HEK293T (cell line): ENCODE results near the gene CISD2.

Source experiments
- CTCF ChIA-PET: fragments of 350-600 bp; formaldehyde crosslinking; extraction: SDS; loops from one replicate; lab custom pipeline; 2021; ENCODE audit warnings: antibody characterized with exemption, inconsistent platforms; lab: Yijun Ruan, JAX
- POLR2A ChIA-PET: fragments of 350-600 bp; formaldehyde crosslinking; extraction: SDS; loops from one replicate; lab custom pipeline; 2020; ENCODE audit warnings: antibody characterized with exemption, inconsistent platforms; lab: Yijun Ruan, JAX
- DNase-seq: peaks from one replicate; pipeline ENCODE4 v3.0.0; 2012; ENCODE audit warnings: mixed read lengths; ENCODE audit errors: extremely low spot score
- ARNT ChIP-seq: fragments of 450-650 bp; IDR thresholded peaks from 2 replicates; pipeline ENCODE4 v1.6.1; 2017; ENCODE audit warnings: mild to moderate bottlenecking
- BHLHE40 ChIP-seq: fragments of 450-650 bp; IDR thresholded peaks from 2 replicates; pipeline ENCODE4 v1.6.1; 2016; ENCODE audit warnings: mild to moderate bottlenecking, moderate library complexity, borderline replicate concordance
- CTBP1 ChIP-seq: fragments of 450-650 bp; IDR thresholded peaks from 2 replicates; pipeline ENCODE4 v1.6.1; 2016; ENCODE audit warnings: borderline replicate concordance
- ELF4 ChIP-seq: fragments of 450-650 bp; IDR thresholded peaks from 2 replicates; pipeline ENCODE4 v1.6.1; 2017; ENCODE audit warnings: antibody characterized with exemption
- FOXA1 ChIP-seq: fragments of 450-650 bp; IDR thresholded peaks from 2 replicates; pipeline ENCODE4 v1.6.1; 2016; ENCODE audit warnings: mild to moderate bottlenecking
- FOXK2 ChIP-seq: fragments of 450-650 bp; IDR thresholded peaks from 2 replicates; pipeline ENCODE4 v1.6.1; 2016; ENCODE audit warnings: mild to moderate bottlenecking
- FOXM1 ChIP-seq: fragments of 450-650 bp; IDR thresholded peaks from 2 replicates; pipeline ENCODE4 v1.6.1; 2017; ENCODE audit warnings: mild to moderate bottlenecking, borderline replicate concordance
- HDGF ChIP-seq: fragments of 450-650 bp; IDR thresholded peaks from 2 replicates; pipeline ENCODE4 v1.6.1; 2017; ENCODE audit warnings: antibody characterized with exemption, borderline replicate concordance
- L3MBTL2 ChIP-seq: fragments of 450-650 bp; conservative IDR thresholded peaks from 2 replicates; pipeline ENCODE4 v1.6.1; 2016; ENCODE audit warnings: mild to moderate bottlenecking
- LEF1 ChIP-seq: fragments of 450-650 bp; IDR thresholded peaks from 2 replicates; pipeline ENCODE4 v1.6.1; 2017; ENCODE audit warnings: mild to moderate bottlenecking, borderline replicate concordance
- NFRKB ChIP-seq: fragments of 450-650 bp; IDR thresholded peaks from 2 replicates; pipeline ENCODE4 v1.6.1; 2016; ENCODE audit warnings: mild to moderate bottlenecking, moderate library complexity
- SP1 ChIP-seq: fragments of 450-650 bp; IDR thresholded peaks from 2 replicates; pipeline ENCODE4 v1.6.1; 2017
- SUZ12 ChIP-seq: fragments of 450-650 bp; IDR thresholded peaks from 2 replicates; pipeline ENCODE4 v1.6.1; 2016; ENCODE audit warnings: mild to moderate bottlenecking
- TARDBP ChIP-seq: fragments of 450-650 bp; IDR thresholded peaks from 2 replicates; pipeline ENCODE4 v1.6.1; 2016
- ZNF384 ChIP-seq: fragments of 450-650 bp; IDR thresholded peaks from 2 replicates; pipeline ENCODE4 v1.6.1; 2016
- TF ChIP-seq, protein P1 (sequence below): fragments of 450-650 bp; IDR thresholded peaks from 2 replicates; pipeline ENCODE4 v1.6.1; 2016

The CISD2 gene

GRCh38 chr4:102843938-102844337, 24.9 kb upstream of the CISD2 start:
- CTCF ChIA-PET, result no interaction called here

GRCh38 chr4:102847687-102848086, 21.1 kb upstream of the CISD2 start:
- ChIA-PET CTCF (no interaction called here), POLR2A (no interaction called here)
- no peak for DNase-seq
- TF ChIP-seq HDGF (no peak), SUZ12 (no peak), FOXK2 (no peak), NFRKB (no peak), ARNT (no peak), LEF1 (no peak), L3MBTL2 (no peak), TARDBP (no peak), FOXA1 (no peak), ELF4 (no peak), ZNF384 (no peak), SP1 (no peak)

More at GRCh38 chr4:102843938-102844337, 24.9 kb upstream of the CISD2 start:
- POLR2A ChIA-PET, result no interaction called here
- no peak for DNase-seq
- no peak for TF ChIP-seq FOXK2
- no peak for TF ChIP-seq ZNF384
- no peak for TF ChIP-seq L3MBTL2
- no peak for TF ChIP-seq NFRKB

- DNase-seq, result no peak
- ChIA-PET POLR2A (no interaction called here), CTCF (no interaction called here)
- TF ChIP-seq, protein P1, sequence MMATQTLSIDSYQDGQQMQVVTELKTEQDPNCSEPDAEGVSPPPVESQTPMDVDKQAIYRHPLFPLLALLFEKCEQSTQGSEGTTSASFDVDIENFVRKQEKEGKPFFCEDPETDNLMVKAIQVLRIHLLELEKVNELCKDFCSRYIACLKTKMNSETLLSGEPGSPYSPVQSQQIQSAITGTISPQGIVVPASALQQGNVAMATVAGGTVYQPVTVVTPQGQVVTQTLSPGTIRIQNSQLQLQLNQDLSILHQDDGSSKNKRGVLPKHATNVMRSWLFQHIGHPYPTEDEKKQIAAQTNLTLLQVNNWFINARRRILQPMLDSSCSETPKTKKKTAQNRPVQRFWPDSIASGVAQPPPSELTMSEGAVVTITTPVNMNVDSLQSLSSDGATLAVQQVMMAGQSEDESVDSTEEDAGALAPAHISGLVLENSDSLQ, result no peak
- TF ChIP-seq FOXA1 (no peak), ARNT (no peak), LEF1 (no peak), ELF4 (no peak), SUZ12 (no peak), ZNF384 (no peak), SP1 (no peak), BHLHE40 (no peak), NFRKB (no peak), HDGF (no peak), TARDBP (no peak), FOXM1 (no peak), FOXK2 (no peak), L3MBTL2 (no peak), CTBP1 (no peak)
Observed at GRCh38 chr4:102849579-102850104, 19.1 kb upstream of the CISD2 start.

- ChIA-PET POLR2A (interaction anchor here (1.1 to 2.9 kb wide), 2 partner anchors 19 to 22 kb away, joined by 3 to 8 read pairs; no protein-coding TSS in a partner anchor), CTCF (no interaction called here)
Observed at GRCh38 chr4:102850370-102850769, 18.4 kb upstream of the CISD2 start.

DNA sequence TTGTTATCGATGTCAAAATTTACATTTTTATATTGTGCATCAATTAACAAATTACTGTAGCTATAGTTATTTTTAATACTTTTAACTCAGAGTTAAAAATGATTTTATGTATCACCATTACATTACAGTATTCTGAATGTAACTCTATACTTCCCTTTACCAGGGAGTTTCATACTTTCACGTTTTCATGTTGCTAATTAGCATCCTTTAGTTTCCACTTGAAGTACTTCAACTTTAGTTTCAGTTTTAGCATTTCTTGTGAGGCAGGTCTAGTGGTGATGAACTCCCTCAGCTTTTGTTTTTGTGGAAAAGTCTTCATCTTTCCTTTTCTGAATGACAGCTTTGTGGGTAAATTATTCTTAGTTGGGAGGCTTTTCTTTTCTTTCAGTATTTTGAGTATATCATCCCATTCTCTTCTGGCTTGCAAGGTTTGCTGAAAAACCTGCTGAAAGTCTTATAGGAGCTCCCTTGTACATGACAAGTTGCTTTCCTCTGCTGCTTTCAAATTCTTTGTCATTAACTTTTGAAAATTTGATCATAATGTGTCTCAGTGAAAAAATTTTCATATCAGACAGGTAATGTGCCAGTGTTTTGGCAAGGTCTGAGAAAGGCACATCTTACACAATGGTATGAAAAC, 9.8 kb upstream of the CISD2 start:
- POLR2A ChIA-PET, result interaction anchor here (2.8 kb wide), 1 partner anchor 31 kb away, joined by 10 read pairs; the partner anchor contains the start of gene UBE2D3
- no peak for DNase-seq
- CTCF ChIA-PET, result no interaction called here
- TF ChIP-seq NFRKB, result no peak
- TF ChIP-seq LEF1, result no peak
- no peak for TF ChIP-seq BHLHE40
- TF ChIP-seq L3MBTL2, result no peak
- TF ChIP-seq, protein P1, result no peak
- TF ChIP-seq ELF4, result no peak
- no peak for TF ChIP-seq FOXM1
- no peak for TF ChIP-seq TARDBP
- TF ChIP-seq ZNF384, result no peak
- no peak for TF ChIP-seq SP1
- no peak for TF ChIP-seq FOXA1
- no peak for TF ChIP-seq SUZ12
- no peak for TF ChIP-seq FOXK2
- TF ChIP-seq ARNT, result no peak
- TF ChIP-seq CTBP1, result no peak
- no peak for TF ChIP-seq HDGF

More at GRCh38 chr4:102850370-102850769, 18.4 kb upstream of the CISD2 start:
- TF ChIP-seq L3MBTL2, result no peak
- TF ChIP-seq CTBP1, result no peak
- no peak for TF ChIP-seq ARNT
- TF ChIP-seq TARDBP, result no peak
- no peak for TF ChIP-seq HDGF
- TF ChIP-seq FOXM1, result no peak
- no peak for TF ChIP-seq FOXA1
- no peak for TF ChIP-seq FOXK2
- no peak for TF ChIP-seq ZNF384
- no peak for TF ChIP-seq LEF1
- no peak for TF ChIP-seq SP1
- TF ChIP-seq SUZ12, result no peak
- DNase-seq, result no peak

- ChIA-PET POLR2A (interaction anchor here (2.8 kb wide), 1 partner anchor 33 kb away, joined by 10 read pairs; the partner anchor contains the start of gene UBE2D3), CTCF (no interaction called here)
Observed at GRCh38 chr4:102860611-102861324, 8.0 kb upstream of the CISD2 start.

More at GRCh38 chr4:102860611-102861324, 8.0 kb upstream of the CISD2 start:
- DNase-seq, result no peak
- no peak for TF ChIP-seq LEF1
- no peak for TF ChIP-seq FOXA1
- TF ChIP-seq, protein P1, result no peak
- no peak for TF ChIP-seq BHLHE40
- TF ChIP-seq L3MBTL2, result no peak
- TF ChIP-seq HDGF, result no peak
- TF ChIP-seq FOXM1, result no peak
- TF ChIP-seq SP1, result no peak
- TF ChIP-seq ELF4, result no peak
- no peak for TF ChIP-seq CTBP1
- TF ChIP-seq ARNT, result no peak
